Testis (tissue), 2 donors: ENCODE results near the gene PRMT3.

Experiments used
- POLR2A ChIP-seq: fragments of 450-650 bp; IDR thresholded peaks from one replicate; pipeline ENCODE4 v1.6.1; 2017; ENCODE audit warnings: antibody characterized with exemption, mild to moderate bottlenecking, moderate library complexity
- TF ChIP-seq, protein P1 (sequence below), 3 experiments: fragments of 450-650 bp in 2 of 3; fragments of 200-600 bp in 1 of 3; sonication (generic) in 1 of 3; IDR thresholded peaks; one replicate each; pipeline ENCODE4 v1.5.1; 2016 to 2019; ENCODE audit warnings: antibody characterized with exemption in 3 of 3, mild to moderate bottlenecking in 2 of 3, moderate library complexity in 1 of 3

DNA sequence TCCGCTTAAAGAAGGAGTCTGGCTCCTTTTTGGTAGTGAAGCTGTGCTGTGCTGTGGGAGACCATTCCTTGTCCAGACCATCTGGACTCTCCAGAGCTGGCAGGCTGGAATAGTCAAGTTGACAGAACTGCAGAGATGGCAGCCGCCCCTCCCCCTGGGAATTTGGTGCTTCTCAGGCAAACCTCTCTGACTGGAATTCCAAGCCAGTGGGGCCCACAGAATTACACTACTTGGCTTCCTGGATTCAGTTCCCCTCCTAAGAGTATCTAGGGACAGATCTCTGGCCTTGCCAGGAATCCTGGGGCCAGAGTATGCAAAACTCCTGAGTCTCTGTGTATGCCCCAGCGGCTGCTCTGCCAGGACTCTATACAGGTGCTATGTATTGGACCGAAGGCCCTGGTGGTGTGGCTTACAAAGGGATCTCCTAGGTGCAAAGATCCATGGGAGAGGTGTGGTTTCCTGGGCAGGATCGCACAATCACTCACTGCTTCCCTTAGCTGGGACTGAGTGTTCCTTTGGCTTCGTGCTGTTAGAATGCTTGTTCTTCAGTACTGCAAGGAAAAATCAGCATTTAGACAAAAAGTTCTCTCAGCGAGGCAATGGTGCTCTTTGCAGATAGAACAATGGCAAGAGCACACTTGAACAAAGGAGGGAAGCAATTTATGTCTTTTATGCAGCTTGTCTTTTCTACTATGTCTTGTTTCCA, 86.8 kb downstream of the PRMT3 start:
- TF ChIP-seq, protein P1, sequence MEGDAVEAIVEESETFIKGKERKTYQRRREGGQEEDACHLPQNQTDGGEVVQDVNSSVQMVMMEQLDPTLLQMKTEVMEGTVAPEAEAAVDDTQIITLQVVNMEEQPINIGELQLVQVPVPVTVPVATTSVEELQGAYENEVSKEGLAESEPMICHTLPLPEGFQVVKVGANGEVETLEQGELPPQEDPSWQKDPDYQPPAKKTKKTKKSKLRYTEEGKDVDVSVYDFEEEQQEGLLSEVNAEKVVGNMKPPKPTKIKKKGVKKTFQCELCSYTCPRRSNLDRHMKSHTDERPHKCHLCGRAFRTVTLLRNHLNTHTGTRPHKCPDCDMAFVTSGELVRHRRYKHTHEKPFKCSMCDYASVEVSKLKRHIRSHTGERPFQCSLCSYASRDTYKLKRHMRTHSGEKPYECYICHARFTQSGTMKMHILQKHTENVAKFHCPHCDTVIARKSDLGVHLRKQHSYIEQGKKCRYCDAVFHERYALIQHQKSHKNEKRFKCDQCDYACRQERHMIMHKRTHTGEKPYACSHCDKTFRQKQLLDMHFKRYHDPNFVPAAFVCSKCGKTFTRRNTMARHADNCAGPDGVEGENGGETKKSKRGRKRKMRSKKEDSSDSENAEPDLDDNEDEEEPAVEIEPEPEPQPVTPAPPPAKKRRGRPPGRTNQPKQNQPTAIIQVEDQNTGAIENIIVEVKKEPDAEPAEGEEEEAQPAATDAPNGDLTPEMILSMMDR (IDR thresholded peaks at IDR 0.05): no peak
- no peak for TF ChIP-seq POLR2A
